Left lung (tissue), 10 donors: ENCODE data around the gene ZNF493. TPM values are rescaled to one million over a fixed set of nuclear protein-coding genes. Genes with fewer than 3 reads are reported as not detected.

Experiments
- ATAC-seq: fragments of 200-7000 bp; cut with Tn5 transposase; one replicate; pipeline ENCODE4 v1.9.1; 2020; ENCODE audit warnings: moderate library complexity
- DNase-seq, 4 donors: peaks; one replicate each; pipeline ENCODE4 v3.0.0-alpha.2; 2013 to 2020
- H3K27ac ChIP-seq, 2 donors: fragments of 200-600 bp; sonication (generic) in 1 of 2; one replicate each; pipeline versions ENCODE4 v1.5.0 to v1.8.0; 2020 to 2021
- H3K27me3 ChIP-seq, 2 donors: fragments of 200-600 bp; sonication (generic) in 1 of 2; one replicate each; pipeline versions ENCODE4 v1.5.0 to v1.8.0; 2020 to 2021
- H3K36me3 ChIP-seq, 2 donors: fragments of 200-600 bp; sonication (generic) in 1 of 2; one replicate each; pipeline versions ENCODE4 v1.5.0 to v1.8.0; 2020 to 2021
- H3K4me1 ChIP-seq, 2 donors: fragments of 200-600 bp; one replicate each; pipeline ENCODE4 v1.8.0; 2021
- H3K4me3 ChIP-seq, 2 donors: fragments of 200-600 bp; sonication (generic) in 1 of 2; one replicate each; pipeline versions ENCODE4 v1.5.0 to v1.8.0; 2020 to 2021; ENCODE audit warnings: mild to moderate bottlenecking in 1 of 2
- H3K9me3 ChIP-seq, 2 donors: fragments of 200-600 bp; sonication (generic) in 1 of 2; one replicate each; pipeline versions ENCODE4 v1.5.0 to v1.8.0; 2020 to 2021
- CTCF ChIP-seq, 2 donors: fragments of 200-600 bp; sonication (generic) in 1 of 2; IDR thresholded peaks; one replicate each; pipeline versions ENCODE4 v1.5.0 to v1.8.0; 2021; ENCODE audit warnings: antibody characterized with exemption in 2 of 2
- intact Hi-C, 2 donors: fragments of 100-400 bp; cut with DNase I; formaldehyde crosslinking; loops; one replicate each; pipeline versions ENCODE4 v1.11.2 to v1.14.2; 2022
- polyA plus RNA-seq, 6 donors: library from polyadenylated mRNA; unstranded; fragments of 120-200 nt; gene quantifications; one replicate each; pipeline ENCODE4 v1.2.1, GENCODE V29; 2013; ENCODE audit not compliant: insufficient read length in 6 of 6
- total RNA-seq, 2 donors: library from RNA; stranded (reverse); fragmentation: NEBNext Ultra II Directional; extraction: Animal tissue kit (Norgen Biotek cat#: 25700); gene quantifications; one replicate each; pipeline ENCODE4 v1.2.1, GENCODE V29; 2021
- donor health status: DM: no; HTN: yes; CAD: no.
- donor health status: DM: no; HTN: no; CAD: no.

ZNF493 gene
- total and polyA plus RNA-seq, 8 donors, result 18.7 to 90.2 (median 32.3) TPM

GRCh38 chr19:21422244-21422643 is 25.3 kb downstream of the ZNF493 start:
- intact Hi-C loops, result no loop called here
- no peak for DNase-seq
- ATAC-seq, result no peak
- Histone ChIP-seq H3K4me1 (no peaks in the 10 kb centered on the region), H3K9me3 (peaks cover 3 to 98% of the 10 kb centered on the region in 2 donors), H3K27me3 (no peaks in the 10 kb centered on the region), H3K4me3 (no peak overlapping the region), H3K27ac (no peak overlapping the region), H3K36me3 (peaks cover 0 to 60% of the 10 kb centered on the region in 2 donors)
- TF ChIP-seq CTCF (IDR thresholded peaks at IDR 0.05), result no peak

GRCh38 chr19:21423057-21424041 is 26.4 kb downstream of the ZNF493 start:
- ATAC-seq (no peak), DNase-seq (no peak)
- no peak overlapping the region for H3K4me3 ChIP-seq
- no peaks in the 10 kb centered on the region for H3K4me1 ChIP-seq
- no peak overlapping the region for H3K27ac ChIP-seq
- no peaks in the 10 kb centered on the region for H3K27me3 ChIP-seq
- TF ChIP-seq CTCF (IDR thresholded peaks at IDR 0.05), result no peak
- H3K9me3 ChIP-seq, result peaks cover 3 to 98% of the 10 kb centered on the region in 2 donors
- H3K36me3 ChIP-seq, result peaks cover 0 to 49% of the 10 kb centered on the region in 2 donors
- intact Hi-C loops, result no loop called here

GRCh38 chr19:21430675-21431074 is 33.7 kb downstream of the ZNF493 start:
- H3K36me3 ChIP-seq, result no peaks in the 10 kb centered on the region
- no peak for DNase-seq
- intact Hi-C loops, result no loop called here
- H3K9me3 ChIP-seq, result peaks cover 0 to 96% of the 10 kb centered on the region in 2 donors
- no peaks in the 10 kb centered on the region for H3K4me1 ChIP-seq
- no peaks in the 10 kb centered on the region for H3K27me3 ChIP-seq
- no peak overlapping the region for H3K27ac ChIP-seq
- H3K4me3 ChIP-seq, result no peak overlapping the region
- TF ChIP-seq CTCF (IDR thresholded peaks at IDR 0.05), result no peak
- ATAC-seq, result no peak

GRCh38 chr19:21432590-21432989 is 35.7 kb downstream of the ZNF493 start:
- intact Hi-C loops, result no loop called here
- TF ChIP-seq CTCF (IDR thresholded peaks at IDR 0.05), result no peak
- H3K27ac ChIP-seq, result no peak overlapping the region
- H3K4me1 ChIP-seq, result no peaks in the 10 kb centered on the region
- no peaks in the 10 kb centered on the region for H3K27me3 ChIP-seq
- H3K36me3 ChIP-seq, result no peaks in the 10 kb centered on the region
- ATAC-seq (no peak), DNase-seq (no peak)
- H3K4me3 ChIP-seq, result no peak overlapping the region
- H3K9me3 ChIP-seq, result peaks cover 0 to 93% of the 10 kb centered on the region in 2 donors

- no peaks in the 10 kb centered on the region for H3K36me3 ChIP-seq
- DNase-seq (no peak), ATAC-seq (peak; percentile 50)
- peaks cover 0 to 76% of the 10 kb centered on the region in 2 donors for H3K9me3 ChIP-seq
- H3K27me3 ChIP-seq, result no peaks in the 10 kb centered on the region
- H3K4me3 ChIP-seq, result no peak overlapping the region
- TF ChIP-seq CTCF (IDR thresholded peaks at IDR 0.05), result no peak
- intact Hi-C loops, result no loop called here
- H3K4me1 ChIP-seq, result no peaks in the 10 kb centered on the region
- no peak overlapping the region for H3K27ac ChIP-seq
These were observed 37.6 kb downstream of the ZNF493 start for GRCh38 chr19:21434516-21434915.
